ENCODE measurements around the gene IGFBP1. TPM values are rescaled to one million over a fixed set of nuclear protein-coding genes. Genes with fewer than 3 reads are reported as not detected.

IGFBP1 gene
- total and polyA plus RNA-seq, 2 of the 13 experiments (the other 11 are each of a cell fraction or from before 2014, with no cell fraction given): 5.4 to 885 TPM

DNA sequence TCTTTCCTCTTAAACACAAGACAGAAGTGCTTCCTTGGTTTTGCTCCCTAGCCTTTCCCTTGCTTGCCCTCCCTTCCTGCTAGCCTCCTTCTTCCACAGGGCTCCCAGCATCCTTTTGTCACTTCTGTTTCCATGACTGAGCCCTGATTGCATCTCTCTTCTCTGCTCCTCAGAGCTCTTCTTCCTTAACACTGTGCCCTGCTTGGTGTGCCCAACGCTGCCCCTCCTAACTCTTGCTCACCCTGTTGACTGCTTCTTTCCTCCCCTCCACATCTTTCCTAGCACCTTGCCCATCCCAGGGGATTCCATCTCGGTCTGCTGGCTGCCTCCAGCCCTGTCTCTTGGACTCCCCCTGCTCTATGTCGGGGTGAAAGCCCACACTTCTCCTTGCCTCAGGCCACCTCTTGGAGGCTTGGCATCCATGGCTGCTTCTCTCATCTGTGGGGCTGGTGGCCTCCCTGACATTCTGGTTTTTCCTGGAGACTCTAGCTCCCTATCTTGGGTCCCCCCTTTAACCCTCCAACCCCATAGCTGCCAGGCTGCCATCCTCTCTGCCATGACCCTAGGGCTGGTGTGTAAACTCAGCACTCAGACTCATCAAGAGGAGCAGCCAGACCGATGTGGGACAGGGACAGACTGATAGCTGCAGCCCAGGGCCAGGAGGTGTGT lies 5.8 kb downstream of the IGFBP1 start (continued):
- TF ChIP-seq, protein P1, sequence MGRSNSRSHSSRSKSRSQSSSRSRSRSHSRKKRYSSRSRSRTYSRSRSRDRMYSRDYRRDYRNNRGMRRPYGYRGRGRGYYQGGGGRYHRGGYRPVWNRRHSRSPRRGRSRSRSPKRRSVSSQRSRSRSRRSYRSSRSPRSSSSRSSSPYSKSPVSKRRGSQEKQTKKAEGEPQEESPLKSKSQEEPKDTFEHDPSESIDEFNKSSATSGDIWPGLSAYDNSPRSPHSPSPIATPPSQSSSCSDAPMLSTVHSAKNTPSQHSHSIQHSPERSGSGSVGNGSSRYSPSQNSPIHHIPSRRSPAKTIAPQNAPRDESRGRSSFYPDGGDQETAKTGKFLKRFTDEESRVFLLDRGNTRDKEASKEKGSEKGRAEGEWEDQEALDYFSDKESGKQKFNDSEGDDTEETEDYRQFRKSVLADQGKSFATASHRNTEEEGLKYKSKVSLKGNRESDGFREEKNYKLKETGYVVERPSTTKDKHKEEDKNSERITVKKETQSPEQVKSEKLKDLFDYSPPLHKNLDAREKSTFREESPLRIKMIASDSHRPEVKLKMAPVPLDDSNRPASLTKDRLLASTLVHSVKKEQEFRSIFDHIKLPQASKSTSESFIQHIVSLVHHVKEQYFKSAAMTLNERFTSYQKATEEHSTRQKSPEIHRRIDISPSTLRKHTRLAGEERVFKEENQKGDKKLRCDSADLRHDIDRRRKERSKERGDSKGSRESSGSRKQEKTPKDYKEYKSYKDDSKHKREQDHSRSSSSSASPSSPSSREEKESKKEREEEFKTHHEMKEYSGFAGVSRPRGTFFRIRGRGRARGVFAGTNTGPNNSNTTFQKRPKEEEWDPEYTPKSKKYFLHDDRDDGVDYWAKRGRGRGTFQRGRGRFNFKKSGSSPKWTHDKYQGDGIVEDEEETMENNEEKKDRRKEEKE (IDR thresholded peaks at IDR 0.05): no peak
- TF ChIP-seq YEATS2 (CRISPR knock-in tag; IDR thresholded peaks at IDR 0.05; ENCODE audit: borderline replicate concordance) (no peak), ZNF552 (CRISPR knock-in tag; IDR thresholded peaks at IDR 0.05; ENCODE audit: borderline replicate concordance) (no peak), SRSF4 (IDR thresholded peaks at IDR 0.05; ENCODE audit: low read depth, low read length, poor library complexity, severe bottlenecking) (no peak), ZNF260 (CRISPR knock-in tag; IDR thresholded peaks at IDR 0.05; ENCODE audit: borderline replicate concordance, low read depth) (no peak), ZNF225 (CRISPR knock-in tag; IDR thresholded peaks at IDR 0.05) (peak; percentile 33; the same call in 1 of the 2 replicates), ZNF879 (CRISPR knock-in tag; IDR thresholded peaks at IDR 0.05) (peak; percentile 13; the same call in 1 of the 2 replicates), TAF1 (CRISPR knock-in tag; IDR thresholded peaks at IDR 0.05) (no peak), NONO (IDR thresholded peaks at IDR 0.05) (no peak), NONO (CRISPR knock-in tag; conservative IDR thresholded peaks at IDR 0.05) (peak; percentile 54), MZF1 (CRISPR knock-in tag; IDR thresholded peaks at IDR 0.05; ENCODE audit: borderline replicate concordance) (0 out of 2 replicates have a peak, but pooled peaks have one; percentile 22), TAF15 (IDR thresholded peaks at IDR 0.05; ENCODE audit: low read depth, low read length, poor library complexity, severe bottlenecking) (no peak), PRMT3 (CRISPR knock-in tag; IDR thresholded peaks at IDR 0.05; ENCODE audit: borderline replicate concordance, low read depth) (0 out of 2 replicates have a peak, but pooled peaks have one; percentile 22), POGZ (CRISPR knock-in tag; IDR thresholded peaks at IDR 0.05) (no peak), ZNF577 (CRISPR knock-in tag; IDR thresholded peaks at IDR 0.05; ENCODE audit: borderline replicate concordance, low read depth) (no peak), MAFK (conservative IDR thresholded peaks at IDR 0.05 in 1 of 2, IDR thresholded peaks at IDR 0.05 in 1 of 2; ENCODE audit: low read length in 2 of 2) (no peak), NCOR1 (IDR thresholded peaks at IDR 0.05; ENCODE audit: borderline replicate concordance, low read length) (no peak), ZNF292 (CRISPR knock-in tag; IDR thresholded peaks at IDR 0.05; ENCODE audit: borderline replicate concordance, low read depth) (no peak), ZKSCAN8 (CRISPR knock-in tag; IDR thresholded peaks at IDR 0.05; ENCODE audit: borderline replicate concordance) (no peak; the same call in 1 of the 2 replicates), ZNF329 (CRISPR knock-in tag; IDR thresholded peaks at IDR 0.05; ENCODE audit: low read depth) (0 out of 2 replicates have a peak, but pooled peaks have one; percentile 78), JUNB (CRISPR knock-in tag; IDR thresholded peaks at IDR 0.05; ENCODE audit: borderline replicate concordance) (peak; percentile 68; the same call in 1 of the 2 replicates), MTA3 (CRISPR knock-in tag; IDR thresholded peaks at IDR 0.05) (no peak)
- TF ChIP-seq, protein P2, sequence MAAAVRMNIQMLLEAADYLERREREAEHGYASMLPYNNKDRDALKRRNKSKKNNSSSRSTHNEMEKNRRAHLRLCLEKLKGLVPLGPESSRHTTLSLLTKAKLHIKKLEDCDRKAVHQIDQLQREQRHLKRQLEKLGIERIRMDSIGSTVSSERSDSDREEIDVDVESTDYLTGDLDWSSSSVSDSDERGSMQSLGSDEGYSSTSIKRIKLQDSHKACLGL (CRISPR knock-in tag; IDR thresholded peaks at IDR 0.05): no peak
- TF ChIP-seq, protein P3, sequence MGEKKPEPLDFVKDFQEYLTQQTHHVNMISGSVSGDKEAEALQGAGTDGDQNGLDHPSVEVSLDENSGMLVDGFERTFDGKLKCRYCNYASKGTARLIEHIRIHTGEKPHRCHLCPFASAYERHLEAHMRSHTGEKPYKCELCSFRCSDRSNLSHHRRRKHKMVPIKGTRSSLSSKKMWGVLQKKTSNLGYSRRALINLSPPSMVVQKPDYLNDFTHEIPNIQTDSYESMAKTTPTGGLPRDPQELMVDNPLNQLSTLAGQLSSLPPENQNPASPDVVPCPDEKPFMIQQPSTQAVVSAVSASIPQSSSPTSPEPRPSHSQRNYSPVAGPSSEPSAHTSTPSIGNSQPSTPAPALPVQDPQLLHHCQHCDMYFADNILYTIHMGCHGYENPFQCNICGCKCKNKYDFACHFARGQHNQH (CRISPR knock-in tag; IDR thresholded peaks at IDR 0.05): peak; percentile 2; the same call in 1 of the 2 replicates

Measured in HepG2 (cell line).